Cardiac septum (tissue), 1 donor: ENCODE data around the gene VAPA. TPM values are rescaled to one million over a fixed set of nuclear protein-coding genes. Genes with fewer than 3 reads are reported as not detected.

Experiments
- total RNA-seq: library from RNA; stranded (reverse); fragmentation: NEBNext Ultra II Directional; extraction: Animal tissue kit (Norgen Biotek cat#: 25700); gene quantifications from one replicate; pipeline ENCODE4 v1.2.1, GENCODE V29; 2021
- donor health status: DM: no; HTN: no; CAD: no.

Gene VAPA
- total RNA-seq, 1 donor from 2014 or later: 232 TPM

Other genes starting within 250 kb of the VAPA start
- 32.2 TPM for gene RAB31, start 205.7 kb upstream of the VAPA start, total RNA-seq
- not detected for gene TXNDC2, start 28.0 kb upstream of the VAPA start, total RNA-seq